Osteoblast (primary cell): ENCODE results near the gene XK. TPM values are rescaled to one million over a fixed set of nuclear protein-coding genes. Genes with fewer than 3 reads are reported as not detected.

ENCODE experiments used
- DNase-seq: peaks from one replicate; pipeline ENCODE4 v3.0.0; 2011; ENCODE audit warnings: low spot score, mixed read lengths; ENCODE audit not compliant: insufficient read length; ENCODE audit errors: missing footprints
- H2AFZ ChIP-seq: 2 replicates; pipeline ENCODE4 v1.6.0; 2011; ENCODE audit warnings: mild to moderate bottlenecking, low read length
- H3K27ac ChIP-seq: 2 replicates; pipeline ENCODE4 v1.5.1; 2011; ENCODE audit warnings: mild to moderate bottlenecking, low read depth, low read length, moderate library complexity
- H3K27me3 ChIP-seq: 2 replicates; pipeline ENCODE4 v1.6.0; 2012; ENCODE audit warnings: mild to moderate bottlenecking, control low read depth, inconsistent platforms, low read length, moderate library complexity; ENCODE audit not compliant: insufficient read depth
- H3K36me3 ChIP-seq: 2 replicates; pipeline ENCODE4 v1.5.1; 2011; ENCODE audit warnings: mild to moderate bottlenecking, low read length, control low read depth, moderate library complexity; ENCODE audit not compliant: insufficient read depth
- H3K4me1 ChIP-seq: 2 replicates; pipeline ENCODE4 v1.5.1; 2011; ENCODE audit warnings: mild to moderate bottlenecking, low read length, control low read depth, moderate library complexity; ENCODE audit not compliant: insufficient read depth
- H3K4me2 ChIP-seq: 2 replicates; pipeline ENCODE4 v1.6.0; 2011; ENCODE audit warnings: mild to moderate bottlenecking, low read length; ENCODE audit not compliant: insufficient read depth
- H3K4me3 ChIP-seq: fragments of 200-600 bp; sonication (generic); 3 replicates; pipeline ENCODE4 v1.5.1; 2012; ENCODE audit warnings: mild to moderate bottlenecking, low read length, inconsistent platforms; ENCODE audit not compliant: insufficient read depth
- H3K79me2 ChIP-seq: 2 replicates; pipeline ENCODE4 v1.6.0; 2012; ENCODE audit warnings: mild to moderate bottlenecking, low read length, control low read depth, inconsistent platforms; ENCODE audit not compliant: insufficient read depth
- H3K9me3 ChIP-seq: 2 replicates; pipeline ENCODE4 v1.5.1; 2011; ENCODE audit warnings: low read depth, low read length, control low read depth
- H4K20me1 ChIP-seq: 2 replicates; pipeline ENCODE4 v1.6.0; 2012; ENCODE audit warnings: mild to moderate bottlenecking, low read length, control low read depth; ENCODE audit not compliant: insufficient read depth
- total RNA-seq: library from RNA; depleted of rRNA; stranded (reverse); fragments of >200 nt; gene quantifications from 2 replicates; pipeline ENCODE4 v1.2.3, GENCODE V29; 2012
- TF ChIP-seq, protein P1 (sequence below): IDR thresholded peaks from 2 replicates; pipeline ENCODE4 v1.5.1; 2011; ENCODE audit warnings: mild to moderate bottlenecking, low read depth, low read length, moderate library complexity; ENCODE audit errors: extremely low read depth

XK gene
- total RNA-seq, 1 donor = under 0.01 TPM

DNA sequence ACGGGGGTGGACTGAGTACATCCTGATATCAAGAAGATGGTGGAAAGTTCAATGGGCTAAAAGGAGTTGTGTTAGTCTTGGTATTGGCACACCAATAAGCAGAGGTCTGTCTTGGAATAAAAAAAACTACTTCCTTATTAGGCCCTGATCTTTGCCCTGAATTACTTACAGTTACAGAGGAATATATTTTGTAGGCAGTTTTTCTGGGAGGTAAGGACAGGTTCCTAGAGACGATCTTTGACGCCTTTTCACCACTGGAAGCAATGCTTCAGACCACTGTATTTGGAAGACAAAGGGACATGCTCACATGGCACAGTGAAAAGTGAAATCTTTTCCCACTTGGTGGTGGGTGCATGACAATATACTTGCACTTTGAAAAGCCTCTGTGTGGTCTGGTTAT, 618 bp upstream of the XK start:
- no peaks in the 10 kb centered on the region for H3K9me3 ChIP-seq
- H4K20me1 ChIP-seq = no peaks in the 10 kb centered on the region
- DNase-seq = no peak
- H3K4me2 ChIP-seq = no peak overlapping the region
- TF ChIP-seq, protein P1, sequence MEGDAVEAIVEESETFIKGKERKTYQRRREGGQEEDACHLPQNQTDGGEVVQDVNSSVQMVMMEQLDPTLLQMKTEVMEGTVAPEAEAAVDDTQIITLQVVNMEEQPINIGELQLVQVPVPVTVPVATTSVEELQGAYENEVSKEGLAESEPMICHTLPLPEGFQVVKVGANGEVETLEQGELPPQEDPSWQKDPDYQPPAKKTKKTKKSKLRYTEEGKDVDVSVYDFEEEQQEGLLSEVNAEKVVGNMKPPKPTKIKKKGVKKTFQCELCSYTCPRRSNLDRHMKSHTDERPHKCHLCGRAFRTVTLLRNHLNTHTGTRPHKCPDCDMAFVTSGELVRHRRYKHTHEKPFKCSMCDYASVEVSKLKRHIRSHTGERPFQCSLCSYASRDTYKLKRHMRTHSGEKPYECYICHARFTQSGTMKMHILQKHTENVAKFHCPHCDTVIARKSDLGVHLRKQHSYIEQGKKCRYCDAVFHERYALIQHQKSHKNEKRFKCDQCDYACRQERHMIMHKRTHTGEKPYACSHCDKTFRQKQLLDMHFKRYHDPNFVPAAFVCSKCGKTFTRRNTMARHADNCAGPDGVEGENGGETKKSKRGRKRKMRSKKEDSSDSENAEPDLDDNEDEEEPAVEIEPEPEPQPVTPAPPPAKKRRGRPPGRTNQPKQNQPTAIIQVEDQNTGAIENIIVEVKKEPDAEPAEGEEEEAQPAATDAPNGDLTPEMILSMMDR = no peak
- no peak overlapping the region for H2AFZ ChIP-seq
- no peaks in the 10 kb centered on the region for H3K4me1 ChIP-seq
- H3K27me3 ChIP-seq = peaks cover 3% of the 10 kb centered on the region
- H3K36me3 ChIP-seq = no peaks in the 10 kb centered on the region
- no peak overlapping the region for H3K27ac ChIP-seq
- H3K79me2 ChIP-seq = no peaks in the 10 kb centered on the region
- peak overlapping the region; percentile 50 for H3K4me3 ChIP-seq

DNA sequence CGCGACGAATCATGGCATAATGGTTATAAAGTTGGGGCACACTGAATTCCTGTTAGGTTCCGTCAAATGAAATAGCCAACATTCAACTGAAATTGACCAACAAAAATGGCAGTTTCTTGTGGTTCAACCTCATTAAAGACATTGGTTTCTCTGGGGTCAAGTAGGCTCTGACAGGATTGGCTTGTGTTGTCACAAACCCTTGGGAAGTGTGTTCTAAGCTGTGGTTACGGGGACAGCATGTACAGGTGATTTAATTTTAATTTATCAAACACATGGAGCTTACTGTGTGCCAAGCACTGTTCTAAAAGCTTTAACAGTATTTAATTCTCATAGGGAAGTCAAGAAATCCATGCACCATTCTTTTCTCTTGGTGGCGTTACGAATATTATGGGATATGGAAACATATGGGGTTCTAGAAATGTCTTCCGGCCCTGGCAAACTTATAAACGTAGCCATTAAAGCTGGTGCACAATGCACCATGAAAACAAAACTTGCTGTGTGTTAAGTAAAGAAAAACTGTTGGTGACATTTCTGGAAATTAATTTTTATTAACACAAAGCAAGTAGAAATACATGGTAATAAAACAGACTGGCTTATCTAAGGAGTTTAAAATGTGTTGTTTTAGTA, 891 bp downstream of the XK start:
- DNase-seq = no peak
- Histone ChIP-seq H3K4me1 (no peaks in the 10 kb centered on the region), H3K27ac (no peak overlapping the region), H4K20me1 (no peaks in the 10 kb centered on the region), H2AFZ (no peak overlapping the region), H3K9me3 (no peaks in the 10 kb centered on the region), H3K4me2 (peak overlapping the region; percentile 51), H3K79me2 (no peaks in the 10 kb centered on the region), H3K4me3 (no peak overlapping the region), H3K36me3 (no peaks in the 10 kb centered on the region), H3K27me3 (peaks cover 3% of the 10 kb centered on the region)
- TF ChIP-seq, protein P1 = no peak

DNA sequence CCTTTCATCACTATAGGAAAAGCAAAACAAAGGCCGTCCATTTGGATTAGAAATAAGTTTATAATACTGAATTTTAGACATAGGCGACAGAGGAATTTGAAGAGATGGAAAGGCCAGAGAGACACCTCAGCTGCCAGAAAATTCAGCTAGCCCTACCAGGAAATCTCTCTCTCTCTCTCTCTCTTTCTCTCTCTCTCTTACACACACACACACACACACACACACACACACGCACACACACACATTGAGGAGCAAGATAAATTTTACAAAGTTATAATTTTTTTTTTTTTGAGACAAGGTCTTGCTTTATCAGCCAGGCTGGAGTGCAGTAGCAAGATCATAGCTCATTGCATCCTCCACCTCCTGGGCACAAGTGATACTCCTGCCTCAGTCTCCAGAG, 1.4 kb downstream of the XK start:
- Histone ChIP-seq H3K4me2 (no peak overlapping the region), H3K79me2 (no peaks in the 10 kb centered on the region), H3K4me3 (no peak overlapping the region), H2AFZ (no peak overlapping the region), H3K27me3 (peaks cover 3% of the 10 kb centered on the region), H4K20me1 (no peaks in the 10 kb centered on the region), H3K36me3 (no peaks in the 10 kb centered on the region), H3K27ac (no peak overlapping the region), H3K9me3 (no peaks in the 10 kb centered on the region), H3K4me1 (no peaks in the 10 kb centered on the region)
- no peak for DNase-seq
- TF ChIP-seq, protein P1 = no peak

DNA sequence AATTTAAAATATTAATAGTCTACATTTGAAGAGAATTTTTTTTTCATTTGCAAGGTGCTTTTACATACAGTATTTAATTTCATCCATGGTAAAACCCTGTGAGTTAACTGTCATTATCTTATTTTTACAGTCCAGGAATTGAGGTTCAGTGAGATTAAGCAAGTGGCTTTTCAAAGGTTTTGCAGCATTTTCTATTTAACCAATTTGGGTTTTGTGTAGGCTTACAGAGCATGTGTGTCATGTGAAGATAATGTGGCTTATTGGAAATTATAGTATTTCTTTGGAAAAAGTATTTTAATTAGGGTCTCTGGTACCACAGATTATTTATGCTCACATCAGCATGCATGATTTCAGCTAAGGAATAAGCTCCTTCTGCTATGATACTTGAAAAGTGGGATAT, 4.5 kb downstream of the XK start:
- no peak overlapping the region for H3K27ac ChIP-seq
- no peak for DNase-seq
- H3K27me3 ChIP-seq = peaks cover 3% of the 10 kb centered on the region
- no peak overlapping the region for H2AFZ ChIP-seq
- no peaks in the 10 kb centered on the region for H4K20me1 ChIP-seq
- H3K79me2 ChIP-seq = no peaks in the 10 kb centered on the region
- no peak overlapping the region for H3K4me3 ChIP-seq
- H3K4me1 ChIP-seq = no peaks in the 10 kb centered on the region
- TF ChIP-seq, protein P1 = no peak
- no peaks in the 10 kb centered on the region for H3K36me3 ChIP-seq
- no peaks in the 10 kb centered on the region for H3K9me3 ChIP-seq
- H3K4me2 ChIP-seq = no peak overlapping the region
